Panc1 (cell line): ENCODE measurements around the gene FXYD3. TPM values are rescaled to one million over a fixed set of nuclear protein-coding genes. Genes with fewer than 3 reads are reported as not detected.

Experiments
- ATAC-seq: fragments of 200-7000 bp; cut with Tn5 transposase; 2 replicates; pipeline ENCODE4 v1.9.1; 2020; ENCODE audit warnings: mild to moderate bottlenecking, moderate library complexity
- BruUV-seq: library from RNA; stranded (reverse); fragments of 400-500 nt; replicated peaks from 2 replicates; lab custom pipeline; 2021; lab: Mats Ljungman, UMichigan
- CTCF ChIA-PET: fragments of 300-600 bp; sonication (Branson Sonifier 250); formaldehyde crosslinking; loops from one replicate; lab custom pipeline; 2022; ENCODE audit warnings: antibody characterized with exemption; lab: Charles Lee
- POLR2A ChIA-PET: fragments of 300-600 bp; sonication (Branson Sonifier 250); formaldehyde crosslinking; loops from one replicate; lab custom pipeline; 2022; ENCODE audit warnings: antibody characterized with exemption; lab: Charles Lee
- DNase-seq: peaks from one replicate; pipeline ENCODE4 v3.0.0-alpha.2; 2010; ENCODE audit warnings: low read depth, low spot score
- H3K27ac ChIP-seq: 2 replicates; pipeline ENCODE4 v1.5.1; 2011; ENCODE audit warnings: mild to moderate bottlenecking, low read length, inconsistent platforms
- H3K27me3 ChIP-seq: fragments of 200-500 bp; sonication (Bioruptor generic); 2 replicates; pipeline ENCODE4 v1.6.0; 2014; ENCODE audit warnings: low read length, inconsistent platforms; ENCODE audit not compliant: control insufficient read depth, insufficient read depth
- H3K36me3 ChIP-seq: fragments of 200-500 bp; sonication (Bioruptor generic); 2 replicates; pipeline ENCODE4 v1.5.1; 2014; ENCODE audit warnings: inconsistent platforms, mild to moderate bottlenecking, low read length, moderate library complexity; ENCODE audit not compliant: control insufficient read depth, insufficient read depth
- H3K4me1 ChIP-seq: 2 replicates; pipeline ENCODE4 v1.5.1; 2011; ENCODE audit warnings: inconsistent platforms, mild to moderate bottlenecking, low read length, moderate library complexity; ENCODE audit not compliant: control insufficient read depth, insufficient read depth
- H3K4me3 ChIP-seq, 2 experiments: 2 replicates each; pipeline ENCODE4 v1.5.1; 2011 to 2012; ENCODE audit warnings: low read depth in 2 of 2, low read length in 2 of 2, mild to moderate bottlenecking in 2 of 2, inconsistent platforms in 1 of 2, moderate library complexity in 1 of 2
- H3K9me3 ChIP-seq: fragments of 200-500 bp; sonication (Bioruptor generic); 2 replicates; pipeline ENCODE4 v1.5.1; 2014; ENCODE audit warnings: low read depth, mild to moderate bottlenecking, inconsistent platforms, low read length, moderate library complexity; ENCODE audit not compliant: control insufficient read depth, insufficient read depth
- POLR2AphosphoS5 ChIP-seq: IDR thresholded peaks from 2 replicates; pipeline ENCODE4 v1.6.1; 2012; ENCODE audit warnings: mild to moderate bottlenecking, low read depth, low read length, moderate library complexity
- REST ChIP-seq, 2 experiments: IDR thresholded peaks; 2 replicates each; pipeline ENCODE4 v1.6.1; 2011 to 2012; ENCODE audit warnings: low read depth in 2 of 2, control low read depth in 1 of 2, low read length in 1 of 2, mild to moderate bottlenecking in 1 of 2, moderate library complexity in 1 of 2; ENCODE audit not compliant: insufficient read depth in 1 of 2
- SIN3A ChIP-seq: IDR thresholded peaks from 2 replicates; pipeline ENCODE4 v1.6.1; 2012; ENCODE audit warnings: low read depth, mild to moderate bottlenecking, low read length, moderate library complexity, borderline replicate concordance; ENCODE audit not compliant: insufficient read depth
- TCF7L2 ChIP-seq: IDR thresholded peaks from 2 replicates; pipeline ENCODE4 v1.6.1; 2011; ENCODE audit warnings: mild to moderate bottlenecking, low read depth, low read length, inconsistent platforms
- in situ Hi-C: cut with HindIII; loops from 2 replicates; pipeline ENCODE4 v1.10.0; 2016; ENCODE audit warnings: low sequenced_read_pairs, low pct_unique_long_range_greater_than_20kb
- intact Hi-C: fragments of 100-400 bp; cut with micrococcal nuclease; formaldehyde crosslinking; loops from one replicate; pipeline ENCODE4 v1.10.0; 2022; ENCODE audit not compliant: unreplicated experiment
- total RNA-seq: library from RNA; stranded (reverse); gene quantifications from one replicate; pipeline ENCODE4 v1.2.1, GENCODE V29; 2021; ENCODE audit not compliant: unreplicated experiment
- TF ChIP-seq, protein P1 (sequence below): fragments of 450-650 bp; IDR thresholded peaks from 2 replicates; pipeline ENCODE4 v1.5.1; 2017; ENCODE audit warnings: mild to moderate bottlenecking

Gene FXYD3
- total RNA-seq, 1 experiment from 2014 or later, result not detected

- H3K36me3 ChIP-seq, result no peaks in the 10 kb centered on the region
- ChIA-PET POLR2A (no interaction called here), CTCF (interaction anchor here (0.6 to 0.7 kb wide), 2 partner anchors 24 to 36 kb away, joined by 3 read pairs; no protein-coding TSS in a partner anchor)
- ATAC-seq (no peak), DNase-seq (no peak)
- no peak overlapping the region for H3K27ac ChIP-seq
- BruUV-seq, result no TSS peak
- TF ChIP-seq REST (IDR thresholded peaks at IDR 0.05; ENCODE audit: insufficient read depth in 1 of 2, low read depth in 2 of 2, low read length in 1 of 2) (no peak), SIN3A (no peak), POLR2AphosphoS5 (no peak), TCF7L2 (no peak)
- TF ChIP-seq, protein P1, sequence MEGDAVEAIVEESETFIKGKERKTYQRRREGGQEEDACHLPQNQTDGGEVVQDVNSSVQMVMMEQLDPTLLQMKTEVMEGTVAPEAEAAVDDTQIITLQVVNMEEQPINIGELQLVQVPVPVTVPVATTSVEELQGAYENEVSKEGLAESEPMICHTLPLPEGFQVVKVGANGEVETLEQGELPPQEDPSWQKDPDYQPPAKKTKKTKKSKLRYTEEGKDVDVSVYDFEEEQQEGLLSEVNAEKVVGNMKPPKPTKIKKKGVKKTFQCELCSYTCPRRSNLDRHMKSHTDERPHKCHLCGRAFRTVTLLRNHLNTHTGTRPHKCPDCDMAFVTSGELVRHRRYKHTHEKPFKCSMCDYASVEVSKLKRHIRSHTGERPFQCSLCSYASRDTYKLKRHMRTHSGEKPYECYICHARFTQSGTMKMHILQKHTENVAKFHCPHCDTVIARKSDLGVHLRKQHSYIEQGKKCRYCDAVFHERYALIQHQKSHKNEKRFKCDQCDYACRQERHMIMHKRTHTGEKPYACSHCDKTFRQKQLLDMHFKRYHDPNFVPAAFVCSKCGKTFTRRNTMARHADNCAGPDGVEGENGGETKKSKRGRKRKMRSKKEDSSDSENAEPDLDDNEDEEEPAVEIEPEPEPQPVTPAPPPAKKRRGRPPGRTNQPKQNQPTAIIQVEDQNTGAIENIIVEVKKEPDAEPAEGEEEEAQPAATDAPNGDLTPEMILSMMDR, result no peak
- no peaks in the 10 kb centered on the region for H3K4me1 ChIP-seq
- no peaks in the 10 kb centered on the region for H3K9me3 ChIP-seq
- no peaks in the 10 kb centered on the region; the same call in 1 of the 2 replicates for H3K27me3 ChIP-seq
- H3K4me3 ChIP-seq, result no peak overlapping the region
- in situ Hi-C loops (no loop called here), intact Hi-C loops (no loop called here)
Measured at GRCh38 chr19:35080613-35081170, 34.9 kb upstream of the FXYD3 start.

DNA sequence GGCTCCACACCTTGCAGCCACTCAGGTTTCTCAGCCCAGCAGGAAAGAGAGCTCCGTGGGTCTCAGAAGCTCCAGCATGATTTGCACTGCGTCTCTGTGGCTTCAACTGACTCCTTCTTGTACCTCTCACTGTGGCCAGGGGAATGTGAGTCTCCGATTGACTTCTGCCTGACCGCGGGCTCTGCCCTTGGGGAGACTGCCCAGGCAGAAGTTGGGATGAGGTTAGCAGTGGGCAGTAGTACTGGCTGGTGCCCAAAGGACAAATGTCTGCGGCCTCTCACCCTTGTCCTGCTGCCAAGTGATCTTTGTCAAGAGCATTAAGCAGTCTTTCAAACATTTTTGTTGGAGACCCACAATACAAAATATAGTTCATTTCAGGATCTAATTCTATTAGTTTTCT, 34.4 kb upstream of the FXYD3 start:
- BruUV-seq, result no TSS peak
- Histone ChIP-seq H3K36me3 (no peaks in the 10 kb centered on the region), H3K9me3 (no peaks in the 10 kb centered on the region), H3K4me3 (no peak overlapping the region), H3K27ac (no peak overlapping the region), H3K4me1 (no peaks in the 10 kb centered on the region), H3K27me3 (no peaks in the 10 kb centered on the region; the same call in 1 of the 2 replicates)
- no peak for DNase-seq
- intact Hi-C loops, result no loop called here
- TF ChIP-seq SIN3A (no peak), POLR2AphosphoS5 (no peak), REST (IDR thresholded peaks at IDR 0.05; ENCODE audit: insufficient read depth in 1 of 2, low read depth in 2 of 2, low read length in 1 of 2) (no peak), TCF7L2 (no peak)
- TF ChIP-seq, protein P1, result no peak
- ATAC-seq, result no peak
- ChIA-PET CTCF (interaction anchor here (0.6 to 0.7 kb wide), 3 partner anchors 14 to 36 kb away, joined by 3 to 7 read pairs (median 3); no protein-coding TSS in a partner anchor), POLR2A (no interaction called here)
- in situ Hi-C loops, result no loop called here
